Natural killer cell (primary cell): Measurements from ENCODE around the gene RHAG. TPM values are rescaled to one million over a fixed set of nuclear protein-coding genes. Genes with fewer than 3 reads are reported as not detected.

ENCODE experiments used
- ATAC-seq, 3 donors: fragments of 150-1000 bp in 2 of 3; fragments of 200-7000 bp in 1 of 3; cut with Tn5 transposase; 1 replicate in 1 of 3; 2 replicates in 2 of 3; pipeline ENCODE4 v1.10.0; 2021; ENCODE audit warnings: mild to moderate bottlenecking in 2 of 3, moderate library complexity in 2 of 3
- DNase-seq, 2 donors: peaks; one replicate each; pipeline versions ENCODE4 v3.0.0 to v3.0.0-alpha.2; 2013 to 2021; ENCODE audit warnings: mixed read lengths in 1 of 2
- H3K27ac ChIP-seq: one replicate; pipeline ENCODE4 v1.5.1; 2013; ENCODE audit warnings: mild to moderate bottlenecking, low read length
- H3K27me3 ChIP-seq: one replicate; pipeline ENCODE4 v1.6.1; 2013; ENCODE audit warnings: low read length; ENCODE audit not compliant: control insufficient read depth, insufficient read depth
- H3K36me3 ChIP-seq: one replicate; pipeline ENCODE4 v1.6.1; 2013; ENCODE audit warnings: low read length; ENCODE audit not compliant: control insufficient read depth, insufficient read depth
- H3K4me1 ChIP-seq: one replicate; pipeline ENCODE4 v1.6.1; 2013; ENCODE audit warnings: low read length; ENCODE audit not compliant: control insufficient read depth, insufficient read depth
- H3K4me3 ChIP-seq: one replicate; pipeline ENCODE4 v1.5.1; 2013; ENCODE audit warnings: low read length
- H3K9me3 ChIP-seq: one replicate; pipeline ENCODE4 v1.6.1; 2013; ENCODE audit warnings: low read length; ENCODE audit not compliant: control insufficient read depth, insufficient read depth
- H3K27ac Mint-ChIP-seq, 2 donors: one replicate each; pipeline ENCODE4 v1.8.0; 2022; ENCODE audit warnings: mild to moderate bottlenecking in 2 of 2, mixed read lengths in 2 of 2, moderate library complexity in 1 of 2
- H3K27me3 Mint-ChIP-seq, 2 donors: one replicate each; pipeline ENCODE4 v1.8.0; 2022; ENCODE audit warnings: low read depth in 2 of 2, mixed read lengths in 2 of 2
- H3K36me3 Mint-ChIP-seq: one replicate; pipeline ENCODE4 v1.8.0; 2022; ENCODE audit warnings: mixed read lengths
- H3K4me1 Mint-ChIP-seq, 2 donors: one replicate each; pipeline ENCODE4 v1.8.0; 2022; ENCODE audit warnings: mixed read lengths in 2 of 2
- H3K4me3 Mint-ChIP-seq: one replicate; pipeline ENCODE4 v1.8.0; 2022; ENCODE audit warnings: mild to moderate bottlenecking, moderate library complexity, mixed read lengths
- H3K9me3 Mint-ChIP-seq, 2 donors: one replicate each; pipeline ENCODE4 v1.8.0; 2022; ENCODE audit warnings: mixed read lengths in 2 of 2
- WGBS: methylation state at CpG from one replicate; pipeline ENCODE4 v1.1.7; 2013; ENCODE audit warnings: missing lambda C conversion rate; ENCODE audit not compliant: insufficient coverage; 5-methylcytosine and 5-hydroxymethylcytosine counted together
- intact Hi-C: fragments of 100-400 bp; cut with micrococcal nuclease; formaldehyde crosslinking; loops from one replicate; pipeline ENCODE4 v1.14.2; 2022
- total RNA-seq, 4 donors: library from RNA; stranded (reverse); fragments of 120-200 nt in 1 of 4; gene quantifications; one replicate each; pipeline versions ENCODE4 v1.2.3 to v1.2.4, GENCODE V29; 2013 to 2022
- TF ChIP-seq, protein P1 (sequence below): fragments of 200-600 bp; IDR thresholded peaks from one replicate; pipeline ENCODE4 v1.8.0; 2022; ENCODE audit warnings: antibody characterized with exemption

The RHAG gene
- total RNA-seq, 3 donors from 2014 or later (not counting 1 experiment from before 2014, with no cell fraction given) = not detected

GRCh38 chr6:49662892-49663261, 26.2 kb upstream of the RHAG start:
- DNase-seq (no peak), ATAC-seq (no peak)
- Histone ChIP-seq H3K9me3 (no peaks in the 10 kb centered on the region), H3K36me3 (no peaks in the 10 kb centered on the region), H3K4me3 (no peak overlapping the region), H3K27me3 (no peaks in the 10 kb centered on the region), H3K4me1 (no peaks in the 10 kb centered on the region), H3K27ac (no peak overlapping the region)
- WGBS = 40% methylated on average over 1 of the region's 1 CpG
- Mint-ChIP-seq H3K9me3 (peaks cover 2% of the 10 kb centered on the region in 2 donors), H3K4me1 (no peaks in the 10 kb centered on the region), H3K27me3 (no peaks in the 10 kb centered on the region), H3K27ac (no peak overlapping the region), H3K4me3 (no peak overlapping the region), H3K36me3 (no peaks in the 10 kb centered on the region)
- intact Hi-C loops = no loop called here
- TF ChIP-seq, protein P1, sequence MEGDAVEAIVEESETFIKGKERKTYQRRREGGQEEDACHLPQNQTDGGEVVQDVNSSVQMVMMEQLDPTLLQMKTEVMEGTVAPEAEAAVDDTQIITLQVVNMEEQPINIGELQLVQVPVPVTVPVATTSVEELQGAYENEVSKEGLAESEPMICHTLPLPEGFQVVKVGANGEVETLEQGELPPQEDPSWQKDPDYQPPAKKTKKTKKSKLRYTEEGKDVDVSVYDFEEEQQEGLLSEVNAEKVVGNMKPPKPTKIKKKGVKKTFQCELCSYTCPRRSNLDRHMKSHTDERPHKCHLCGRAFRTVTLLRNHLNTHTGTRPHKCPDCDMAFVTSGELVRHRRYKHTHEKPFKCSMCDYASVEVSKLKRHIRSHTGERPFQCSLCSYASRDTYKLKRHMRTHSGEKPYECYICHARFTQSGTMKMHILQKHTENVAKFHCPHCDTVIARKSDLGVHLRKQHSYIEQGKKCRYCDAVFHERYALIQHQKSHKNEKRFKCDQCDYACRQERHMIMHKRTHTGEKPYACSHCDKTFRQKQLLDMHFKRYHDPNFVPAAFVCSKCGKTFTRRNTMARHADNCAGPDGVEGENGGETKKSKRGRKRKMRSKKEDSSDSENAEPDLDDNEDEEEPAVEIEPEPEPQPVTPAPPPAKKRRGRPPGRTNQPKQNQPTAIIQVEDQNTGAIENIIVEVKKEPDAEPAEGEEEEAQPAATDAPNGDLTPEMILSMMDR = no peak

DNA sequence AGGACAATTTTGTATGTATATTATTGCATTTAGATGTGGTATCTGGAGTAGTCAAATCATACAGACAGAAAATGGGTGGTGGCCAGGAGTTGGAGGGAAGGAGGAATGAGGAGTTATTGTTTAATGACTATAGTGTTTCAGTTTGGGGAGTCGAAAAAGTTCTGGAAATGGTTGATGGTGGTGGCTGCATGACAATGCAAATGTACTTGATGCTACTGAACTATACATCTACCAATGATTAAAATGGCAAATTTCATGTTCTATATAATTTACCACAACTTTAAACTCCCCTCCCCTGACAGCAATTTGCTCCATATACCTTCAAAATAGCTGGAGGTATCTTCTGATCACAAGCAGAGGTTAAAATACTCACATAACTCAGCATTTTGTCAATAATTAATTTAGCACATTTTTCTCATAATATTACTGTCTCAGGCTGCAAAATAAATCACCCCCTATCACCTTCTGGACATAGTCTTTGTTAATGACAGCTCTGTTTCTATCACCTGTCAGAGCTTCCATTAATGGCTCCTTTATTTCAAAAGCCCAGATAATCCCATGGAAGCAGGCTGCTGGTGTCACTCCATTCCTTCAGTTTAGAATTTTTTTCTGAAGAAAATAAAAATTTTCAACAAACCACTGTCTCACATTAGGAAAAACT, 25.7 kb upstream of the RHAG start:
- Mint-ChIP-seq H3K4me1 (no peaks in the 10 kb centered on the region), H3K9me3 (peaks cover 2% of the 10 kb centered on the region in 2 donors), H3K27ac (no peak overlapping the region), H3K4me3 (no peak overlapping the region), H3K36me3 (no peaks in the 10 kb centered on the region), H3K27me3 (no peaks in the 10 kb centered on the region)
- DNase-seq (no peak), ATAC-seq (no peak)
- WGBS = 88% methylated on average over 1 of the region's 1 CpG
- Histone ChIP-seq H3K4me1 (no peaks in the 10 kb centered on the region), H3K27ac (no peak overlapping the region), H3K36me3 (no peaks in the 10 kb centered on the region), H3K27me3 (no peaks in the 10 kb centered on the region), H3K4me3 (no peak overlapping the region), H3K9me3 (no peaks in the 10 kb centered on the region)
- intact Hi-C loops = no loop called here
- TF ChIP-seq, protein P1 = no peak

DNA sequence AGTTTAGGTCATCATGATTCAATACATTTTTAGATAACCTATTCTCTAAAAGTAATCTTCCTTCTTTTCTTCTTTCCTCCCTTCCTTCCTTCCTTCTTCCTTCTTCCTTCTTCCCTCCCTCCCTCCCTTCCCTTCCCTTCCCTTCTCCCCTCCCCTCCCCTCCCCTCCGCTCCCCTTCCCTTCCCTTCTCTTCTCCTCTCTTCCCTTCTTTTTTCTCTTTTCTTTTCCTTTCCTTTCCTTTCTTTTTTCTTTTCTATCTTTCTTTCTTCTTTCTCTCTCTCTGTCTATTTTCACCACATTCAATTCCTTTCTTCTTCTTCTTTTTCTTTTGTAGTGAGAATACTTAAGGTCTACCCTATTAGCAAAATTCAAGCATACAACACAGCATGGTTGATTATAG, 17.3 kb upstream of the RHAG start:
- Mint-ChIP-seq H3K4me3 (no peak overlapping the region), H3K4me1 (no peaks in the 10 kb centered on the region), H3K9me3 (peaks cover 5 to 16% of the 10 kb centered on the region in 2 donors), H3K27me3 (no peaks in the 10 kb centered on the region), H3K27ac (no peak overlapping the region), H3K36me3 (no peaks in the 10 kb centered on the region)
- ATAC-seq = no peak
- no peaks in the 10 kb centered on the region for H3K36me3 ChIP-seq
- intact Hi-C loops = no loop called here
- no peak for DNase-seq
- 83% methylated on average over 1 of the region's 1 CpG for WGBS
- no peaks in the 10 kb centered on the region for H3K9me3 ChIP-seq
- no peak overlapping the region for H3K4me3 ChIP-seq
- TF ChIP-seq, protein P1 = no peak
- H3K27ac ChIP-seq = no peak overlapping the region
- H3K27me3 ChIP-seq = no peaks in the 10 kb centered on the region
- no peaks in the 10 kb centered on the region for H3K4me1 ChIP-seq

- no peak overlapping the region for H3K4me3 ChIP-seq
- DNase-seq (no peak), ATAC-seq (no peak)
- WGBS = 56% methylated on average over 1 of the region's 2 CpGs
- H3K27me3 ChIP-seq = no peaks in the 10 kb centered on the region
- H3K36me3 ChIP-seq = no peaks in the 10 kb centered on the region
- peaks cover 5 to 14% of the 10 kb centered on the region in 2 donors for H3K9me3 Mint-ChIP-seq
- no peaks in the 10 kb centered on the region for H3K9me3 ChIP-seq
- no peak overlapping the region for H3K27ac Mint-ChIP-seq
- no peaks in the 10 kb centered on the region for H3K4me1 Mint-ChIP-seq
- TF ChIP-seq, protein P1 = no peak
- H3K27ac ChIP-seq = no peak overlapping the region
- intact Hi-C loops = no loop called here
- no peaks in the 10 kb centered on the region for H3K4me1 ChIP-seq
- H3K27me3 Mint-ChIP-seq = no peaks in the 10 kb centered on the region
- H3K4me3 Mint-ChIP-seq = no peak overlapping the region
- no peaks in the 10 kb centered on the region for H3K36me3 Mint-ChIP-seq
These were observed 16.8 kb upstream of the RHAG start for GRCh38 chr6:49653438-49653837.
